GM21390 (cell line): ENCODE measurements around the gene GTF2A1.
A peak's percentile ranks its signal among the peaks of the same experiment; 100 is the strongest.
"Not testable (repeated sequence)": the region's sequence is repeated elsewhere in the genome, so short reads cannot be mapped to it uniquely, and the experiment has no call there.

Source experiments
- ATAC-seq: cut with Tn5 transposase; IDR thresholded peaks from one replicate; pipeline ENCODE4 v1.9.1; 2021; ENCODE audit not compliant: unreplicated experiment

GTF2A1 gene

GRCh38 chr14:81220830-81221578, at the start of gene GTF2A1:
TSS of gene GTF2A1 (minus strand) at chr14:81220959. CDS start at chr14:81220518, 441 bp downstream.
- peak; percentile 73 for ATAC-seq

DNA sequence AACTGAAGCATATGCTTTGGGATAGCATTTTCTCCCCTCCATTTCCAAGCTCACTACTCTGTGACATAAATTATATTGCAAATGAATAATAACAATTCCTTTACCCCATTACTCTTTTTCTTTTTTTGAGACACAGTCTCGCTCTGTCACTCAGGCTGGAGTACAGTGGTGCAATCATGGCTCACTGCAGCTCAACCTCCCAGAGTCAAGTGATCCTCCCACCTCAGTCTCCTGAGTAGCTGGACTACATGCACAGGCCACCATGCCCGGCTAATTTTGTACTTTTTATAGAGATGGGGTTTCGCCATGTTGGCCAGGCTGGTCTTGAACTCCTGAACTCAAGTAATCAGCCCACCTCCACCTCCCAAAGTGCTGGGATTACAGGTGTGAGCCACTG, 49.2 kb upstream of the GTF2A1 start:
- ATAC-seq, result no peak

GRCh38 chr14:81269100-81269978, 48.6 kb upstream of the GTF2A1 start:
- peak; percentile 68 for ATAC-seq

GRCh38 chr14:81268016-81268416, 47.3 kb upstream of the GTF2A1 start:
- ATAC-seq, result no peak

DNA sequence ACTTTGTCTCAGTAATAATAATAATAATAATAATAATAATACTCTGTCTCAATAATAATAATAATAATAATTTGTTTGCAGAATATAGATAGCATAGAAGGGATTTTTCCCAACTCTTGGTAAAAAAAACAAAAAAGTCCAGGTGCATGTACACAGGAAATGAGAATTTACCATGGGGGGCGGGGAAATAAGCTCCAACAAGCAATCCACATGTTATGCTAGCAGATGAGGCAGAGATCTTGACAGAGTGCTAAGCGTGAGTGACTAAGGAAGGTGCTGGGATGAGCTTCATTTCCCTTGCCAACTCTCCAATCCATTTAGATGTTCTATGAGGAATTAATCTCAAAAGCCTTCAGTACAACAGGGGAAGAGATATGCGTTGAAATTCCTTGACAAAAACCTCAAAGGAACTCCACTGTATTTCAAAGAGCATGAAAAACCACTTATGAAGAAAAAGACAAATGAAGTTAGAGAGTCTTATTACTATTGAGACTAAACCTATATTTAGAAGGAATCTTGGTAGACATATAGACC, 44.9 kb upstream of the GTF2A1 start:
- ATAC-seq, result no peak

DNA sequence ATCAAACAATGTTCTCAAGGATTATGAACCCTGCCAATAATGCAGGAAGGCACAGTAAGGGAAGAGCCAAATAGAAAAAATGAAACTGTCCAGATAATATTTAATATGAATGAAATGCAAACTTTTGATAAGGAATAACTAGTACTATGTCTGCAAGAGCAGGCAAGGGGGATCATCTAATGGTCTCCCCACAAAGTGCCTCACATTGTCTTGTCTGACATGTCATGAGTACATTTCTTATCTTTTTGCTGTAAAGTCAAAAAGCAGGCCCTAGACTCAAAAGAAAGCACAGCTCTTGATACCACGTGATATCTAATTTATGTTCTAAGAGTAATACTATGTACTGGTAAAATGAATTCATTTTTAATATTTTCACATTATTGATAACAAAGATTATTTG, 43.9 kb upstream of the GTF2A1 start:
- ATAC-seq, result no peak

DNA sequence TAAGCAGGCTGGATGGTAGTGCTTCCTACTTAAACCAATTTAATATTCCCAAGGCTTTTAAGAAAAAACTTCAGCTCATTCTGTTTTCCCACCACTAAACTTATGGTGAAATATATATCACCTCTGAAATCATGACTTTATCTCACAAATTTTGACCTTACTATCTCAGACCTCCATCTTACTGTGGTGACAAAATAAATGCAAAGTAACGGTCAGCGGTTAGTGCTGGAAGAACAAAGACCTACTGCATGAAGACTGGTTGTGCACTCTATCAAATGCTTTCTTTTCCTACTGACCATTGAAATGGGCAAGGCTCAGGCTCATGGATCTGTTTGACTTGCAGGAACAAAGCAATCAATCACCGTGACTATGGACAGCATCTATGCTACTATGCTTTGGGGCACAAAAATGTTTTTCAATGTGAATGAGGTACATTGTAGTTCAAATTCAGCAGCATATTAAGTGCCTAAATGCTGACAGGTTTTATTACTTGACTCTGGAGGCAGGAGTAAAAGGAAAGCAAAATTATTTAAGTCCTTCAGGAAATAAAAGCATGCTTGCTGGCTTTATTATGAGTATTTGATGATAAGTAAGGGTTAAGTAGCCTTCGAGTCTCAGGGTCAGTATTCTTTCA, 43.1 kb upstream of the GTF2A1 start:
- no peak for ATAC-seq

DNA sequence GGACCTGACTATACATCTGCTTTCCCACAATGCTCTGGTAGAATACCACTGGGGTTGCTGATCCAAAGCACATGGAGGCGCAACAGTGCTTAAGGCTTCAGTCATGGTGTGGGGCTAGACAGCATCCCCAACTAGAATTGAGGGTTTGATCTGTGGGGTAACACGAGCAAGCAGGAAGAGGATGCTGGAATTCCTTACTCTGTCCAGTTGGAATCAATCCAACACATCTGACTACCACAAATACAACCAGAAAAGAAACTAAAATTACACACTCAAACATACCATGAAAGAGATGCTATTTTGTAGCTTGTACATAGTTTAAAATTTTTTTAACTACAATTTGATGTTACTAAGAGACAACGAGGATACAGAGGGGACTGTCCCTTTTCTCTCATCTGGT, 40.4 kb upstream of the GTF2A1 start:
- ATAC-seq, result no peak

GRCh38 chr14:81260732-81261131, 40.0 kb upstream of the GTF2A1 start:
- no peak for ATAC-seq

DNA sequence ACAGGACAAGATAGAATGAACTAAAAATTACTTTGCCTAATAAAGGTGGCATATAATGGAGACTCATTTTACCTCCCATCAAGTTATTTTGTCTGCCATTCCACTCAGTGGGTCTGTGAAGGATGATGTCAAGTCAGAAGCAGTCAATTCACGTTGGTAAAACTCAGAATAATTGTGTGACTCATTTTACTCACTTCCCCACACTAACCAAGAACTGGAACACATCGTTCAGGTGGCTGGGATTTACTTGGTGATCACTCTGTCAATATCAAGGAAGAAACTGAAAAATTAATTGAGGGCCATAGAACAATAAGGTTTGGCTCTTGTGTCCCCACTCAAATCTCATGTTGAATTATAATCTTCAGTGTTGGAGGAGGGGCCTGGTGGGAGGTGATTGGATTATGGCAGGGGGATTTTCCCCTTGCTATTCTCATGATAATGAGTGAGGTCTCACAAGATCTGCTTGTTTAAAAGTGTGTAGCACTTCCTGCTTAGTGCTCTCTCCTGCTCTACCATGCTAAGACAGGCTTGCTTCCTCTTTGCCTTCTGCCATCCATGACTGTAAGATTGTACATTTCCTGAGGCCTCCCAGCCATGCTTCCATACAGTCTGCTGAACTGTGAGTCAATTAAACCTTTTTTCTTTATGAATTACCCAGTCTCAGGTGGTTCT, 35.7 kb upstream of the GTF2A1 start:
- ATAC-seq, result peak; percentile 69

- no peak for ATAC-seq
Measured at GRCh38 chr14:81252278-81252677, 31.5 kb upstream of the GTF2A1 start.

DNA sequence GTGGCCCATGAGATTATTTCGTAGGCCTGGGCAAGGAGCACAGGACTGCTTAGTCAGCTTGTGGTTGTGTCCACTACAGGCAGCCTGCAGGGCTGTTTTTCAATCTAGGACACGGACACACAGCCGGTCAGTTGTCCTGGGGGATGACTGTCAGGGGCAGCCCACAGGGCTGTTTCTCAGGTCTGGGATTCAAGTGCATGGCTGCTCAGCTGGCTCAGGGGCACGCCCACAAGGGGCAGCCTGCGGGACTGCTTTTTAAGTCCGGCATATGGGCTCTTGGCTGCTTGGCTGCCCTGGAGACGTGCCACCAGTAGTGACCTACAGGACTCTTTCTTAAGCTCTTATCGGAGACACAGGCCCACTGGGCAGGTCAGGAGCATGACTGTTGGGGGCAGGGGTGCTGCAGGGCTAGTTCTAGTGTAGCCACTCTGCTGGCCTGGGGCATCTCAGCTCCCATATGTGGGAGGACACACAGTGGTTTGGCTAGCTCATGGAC, 26.6 kb upstream of the GTF2A1 start:
- ATAC-seq, result no peak

- no peak for ATAC-seq
Measured at GRCh38 chr14:81246461-81247270, 25.9 kb upstream of the GTF2A1 start.

DNA sequence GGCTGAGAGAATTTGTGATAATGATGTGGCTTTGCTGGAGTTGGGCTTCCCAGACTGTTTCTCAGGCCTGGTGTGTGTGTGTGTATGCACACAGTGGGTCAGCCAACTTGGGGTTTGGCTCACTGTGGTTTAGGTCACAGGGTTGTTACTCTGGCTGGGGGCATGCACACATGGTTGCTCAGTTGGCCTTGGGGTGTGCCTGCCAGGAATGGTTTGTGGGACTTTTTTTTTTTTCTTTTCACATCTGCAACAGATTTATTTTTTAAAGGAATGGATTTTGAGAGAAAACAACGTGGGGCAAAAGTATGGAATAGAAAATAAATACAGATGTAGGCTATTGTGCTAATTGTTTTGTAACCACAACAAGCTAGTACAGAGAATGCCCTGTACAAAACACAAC, 25.0 kb upstream of the GTF2A1 start:
- ATAC-seq, result no peak

DNA sequence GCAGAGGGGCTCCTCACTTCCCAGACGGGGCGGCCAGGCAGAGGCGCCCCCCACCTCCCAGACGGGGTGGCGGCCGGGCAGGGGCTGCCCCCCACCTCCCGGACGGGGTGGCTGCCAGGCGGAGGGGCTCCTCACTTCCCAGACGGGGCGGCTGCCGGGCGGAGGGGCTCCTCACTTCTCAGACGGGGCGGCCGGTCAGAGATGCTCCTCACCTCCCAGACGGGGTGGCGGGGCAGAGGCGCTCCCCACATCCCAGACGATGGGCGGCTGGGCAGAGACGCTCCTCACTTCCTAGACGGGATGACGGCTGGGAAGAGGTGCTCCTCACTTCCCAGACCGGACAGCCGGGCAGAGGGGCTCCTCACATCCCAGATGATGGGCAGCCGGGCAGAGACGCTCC, 23.7 kb upstream of the GTF2A1 start:
- not testable (repeated sequence) for ATAC-seq

DNA sequence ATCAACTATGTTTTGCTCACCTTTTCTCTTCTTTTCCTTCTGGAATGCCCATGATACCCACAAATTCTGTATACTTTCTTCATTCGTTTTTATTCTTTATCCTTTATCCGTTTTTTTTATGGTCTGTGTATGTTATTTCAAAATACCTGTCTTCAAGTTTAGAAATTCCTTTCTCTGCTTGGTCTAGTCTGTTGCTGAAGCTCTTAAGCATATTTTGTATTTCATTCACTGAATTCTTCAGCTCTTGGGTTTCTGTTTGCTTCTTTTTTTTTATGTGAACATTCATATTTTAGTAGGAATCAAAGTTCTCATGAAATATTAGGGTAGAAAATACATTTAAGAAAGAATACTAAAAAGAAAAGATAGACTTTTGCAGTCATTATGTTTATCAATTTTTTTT, 22.7 kb upstream of the GTF2A1 start:
- ATAC-seq, result no peak

DNA sequence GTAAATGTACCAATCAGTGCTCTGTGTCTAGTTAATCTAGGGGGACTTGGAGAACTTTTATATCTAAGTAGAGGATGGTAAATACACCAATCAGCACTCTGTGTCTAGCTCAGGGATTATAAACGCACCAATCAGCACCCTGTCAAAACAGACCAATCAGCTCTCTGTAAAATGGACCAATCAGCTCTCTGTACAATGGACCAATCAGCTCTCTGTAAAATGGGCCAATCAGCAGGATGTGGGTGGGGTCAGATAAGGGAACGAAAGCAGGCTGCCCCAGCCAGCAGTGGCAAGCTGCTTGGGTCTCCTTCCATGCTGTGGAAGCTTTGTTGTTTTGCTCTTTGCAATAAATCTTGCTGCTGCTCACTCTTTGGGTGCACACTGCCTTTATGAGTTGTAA, 16.1 kb upstream of the GTF2A1 start:
- not testable (repeated sequence) for ATAC-seq

DNA sequence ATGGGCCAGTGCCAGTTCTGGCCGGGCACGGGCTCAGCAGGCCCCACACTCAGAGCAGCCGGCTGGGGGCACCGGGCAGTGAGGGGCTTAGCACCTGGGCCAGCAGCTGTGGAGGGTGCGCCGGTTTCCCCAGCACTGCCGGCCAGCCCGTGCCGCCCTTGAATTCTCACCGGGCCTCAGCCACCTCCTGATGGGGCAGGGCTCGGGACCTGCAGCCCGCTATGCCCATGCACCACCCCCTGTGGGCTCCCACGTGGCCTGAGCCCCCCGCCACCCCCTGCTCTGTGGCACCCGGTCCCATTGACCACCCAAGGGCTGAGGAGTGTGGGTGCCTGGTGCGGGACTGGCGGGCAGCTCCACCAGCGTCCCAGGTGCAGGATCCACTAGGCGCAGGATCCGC, 15.4 kb upstream of the GTF2A1 start:
- no peak for ATAC-seq

GRCh38 chr14:81235096-81235495, 14.3 kb upstream of the GTF2A1 start:
- ATAC-seq, result no peak

GRCh38 chr14:81234278-81234677, 13.5 kb upstream of the GTF2A1 start:
- no peak for ATAC-seq
